ENCODE data around the gene ADAM30.

DNA sequence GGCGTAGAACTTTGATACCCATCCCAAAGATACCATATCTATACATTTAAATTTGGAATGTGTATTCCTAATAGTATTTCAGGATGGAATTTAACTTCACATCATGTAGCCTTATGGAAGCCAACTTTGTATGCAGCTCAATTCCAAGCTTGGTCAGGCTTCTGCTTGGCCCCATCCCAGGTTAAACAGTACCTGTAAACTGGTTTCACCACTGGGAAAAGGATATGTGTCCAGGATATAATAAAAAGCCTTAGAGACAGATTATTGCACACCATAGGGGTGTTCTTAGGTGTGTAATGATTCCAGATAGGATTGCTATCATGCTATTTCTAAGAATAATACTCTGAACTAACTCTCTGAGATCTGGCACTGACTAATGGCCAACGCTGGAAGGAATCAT is 28.1 kb downstream of the ADAM30 start:
- TF ChIP-seq POLR2A (IDR thresholded peaks at IDR 0.05) = no peak
- TF ChIP-seq, protein P1, sequence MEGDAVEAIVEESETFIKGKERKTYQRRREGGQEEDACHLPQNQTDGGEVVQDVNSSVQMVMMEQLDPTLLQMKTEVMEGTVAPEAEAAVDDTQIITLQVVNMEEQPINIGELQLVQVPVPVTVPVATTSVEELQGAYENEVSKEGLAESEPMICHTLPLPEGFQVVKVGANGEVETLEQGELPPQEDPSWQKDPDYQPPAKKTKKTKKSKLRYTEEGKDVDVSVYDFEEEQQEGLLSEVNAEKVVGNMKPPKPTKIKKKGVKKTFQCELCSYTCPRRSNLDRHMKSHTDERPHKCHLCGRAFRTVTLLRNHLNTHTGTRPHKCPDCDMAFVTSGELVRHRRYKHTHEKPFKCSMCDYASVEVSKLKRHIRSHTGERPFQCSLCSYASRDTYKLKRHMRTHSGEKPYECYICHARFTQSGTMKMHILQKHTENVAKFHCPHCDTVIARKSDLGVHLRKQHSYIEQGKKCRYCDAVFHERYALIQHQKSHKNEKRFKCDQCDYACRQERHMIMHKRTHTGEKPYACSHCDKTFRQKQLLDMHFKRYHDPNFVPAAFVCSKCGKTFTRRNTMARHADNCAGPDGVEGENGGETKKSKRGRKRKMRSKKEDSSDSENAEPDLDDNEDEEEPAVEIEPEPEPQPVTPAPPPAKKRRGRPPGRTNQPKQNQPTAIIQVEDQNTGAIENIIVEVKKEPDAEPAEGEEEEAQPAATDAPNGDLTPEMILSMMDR (IDR thresholded peaks at IDR 0.05) = no peak

Measured in suprapubic skin (tissue), 3 donors.